GM23338 (cell line): ENCODE measurements around the gene B3GALT5. TPM values are rescaled to one million over a fixed set of nuclear protein-coding genes. Genes with fewer than 3 reads are reported as not detected.

Experiments used
- ATAC-seq: fragments of 200-7000 bp; cut with Tn5 transposase; 3 replicates; pipeline ENCODE4 v1.9.1; 2020
- DNase-seq: peaks from one replicate; pipeline ENCODE4 v3.0.0-alpha.2; 2015; ENCODE audit warnings: low spot score
- H2AFZ ChIP-seq: fragments of 200-600 bp; sonication (generic); 2 replicates; pipeline ENCODE4 v1.8.0; 2016; ENCODE audit warnings: antibody characterized with exemption, mild to moderate bottlenecking, moderate library complexity
- H3F3A ChIP-seq: fragments of 200-600 bp; sonication (generic); replicated peaks from 2 replicates; pipeline ENCODE4 v1.8.0; 2017; ENCODE audit warnings: antibody characterized with exemption, mixed run types, low read depth
- H3K27ac ChIP-seq: fragments of 200-600 bp; sonication (generic); 2 replicates; pipeline ENCODE4 v1.6.1; 2016; ENCODE audit warnings: low read depth
- H3K27me3 ChIP-seq: fragments of 200-600 bp; sonication (generic); 2 replicates; pipeline ENCODE4 v1.8.0; 2016; ENCODE audit warnings: mild to moderate bottlenecking, mixed run types, moderate library complexity; ENCODE audit not compliant: insufficient read depth
- H3K36me3 ChIP-seq: fragments of 200-600 bp; sonication (generic); 2 replicates; pipeline ENCODE4 v1.8.0; 2016; ENCODE audit warnings: mild to moderate bottlenecking; ENCODE audit not compliant: insufficient read depth
- H3K4me1 ChIP-seq: fragments of 200-600 bp; sonication (generic); 2 replicates; pipeline ENCODE4 v1.8.0; 2016; ENCODE audit warnings: mild to moderate bottlenecking, moderate library complexity; ENCODE audit not compliant: insufficient read depth
- H3K4me2 ChIP-seq: fragments of 200-600 bp; sonication (generic); 2 replicates; pipeline ENCODE4 v1.7.1; 2017; ENCODE audit warnings: mixed run types
- H3K4me3 ChIP-seq: fragments of 200-600 bp; sonication (generic); 2 replicates; pipeline ENCODE4 v1.6.1; 2016; ENCODE audit warnings: mixed run types
- H3K79me2 ChIP-seq: fragments of 200-600 bp; sonication (generic); replicated peaks from 2 replicates; pipeline ENCODE4 v1.8.0; 2017; ENCODE audit warnings: mild to moderate bottlenecking; ENCODE audit not compliant: insufficient read depth
- H3K9me2 ChIP-seq: fragments of 200-600 bp; sonication (generic); 2 replicates; pipeline ENCODE4 v1.8.0; 2017; ENCODE audit not compliant: insufficient read depth
- H4K20me1 ChIP-seq: fragments of 200-600 bp; sonication (generic); replicated peaks from 2 replicates; pipeline ENCODE4 v1.8.0; 2017; ENCODE audit warnings: mild to moderate bottlenecking; ENCODE audit not compliant: insufficient read depth
- H3K27ac Mint-ChIP-seq: 2 replicates; pipeline ENCODE4 v1.8.0; 2020; ENCODE audit warnings: inconsistent platforms, mild to moderate bottlenecking, moderate library complexity, mixed read lengths
- H3K27me3 Mint-ChIP-seq: 3 replicates; pipeline ENCODE4 v1.8.0; 2022; ENCODE audit warnings: low read depth, mild to moderate bottlenecking, moderate library complexity, mixed read lengths, inconsistent platforms; ENCODE audit not compliant: insufficient read depth, poor library complexity
- H3K36me3 Mint-ChIP-seq: 3 replicates; pipeline ENCODE4 v1.8.0; 2021; ENCODE audit warnings: low read depth, mild to moderate bottlenecking, inconsistent platforms, moderate library complexity, mixed read lengths
- H3K4me1 Mint-ChIP-seq: 3 replicates; pipeline ENCODE4 v1.8.0; 2020; ENCODE audit warnings: mild to moderate bottlenecking, inconsistent platforms, mixed read lengths
- H3K4me3 Mint-ChIP-seq: 3 replicates; pipeline ENCODE4 v1.8.0; 2021; ENCODE audit warnings: moderate library complexity, mild to moderate bottlenecking, inconsistent platforms, mixed read lengths
- H3K9me3 Mint-ChIP-seq: 3 replicates; pipeline ENCODE4 v1.8.0; 2020; ENCODE audit warnings: moderate library complexity, mild to moderate bottlenecking, inconsistent platforms, mixed read lengths
- CREB1 ChIP-seq: fragments of 250-450 bp; sonication (Bioruptor Pico); IDR thresholded peaks from 2 replicates; pipeline ENCODE4 v1.5.0; 2020; ENCODE audit warnings: low read depth, mild to moderate bottlenecking, moderate library complexity
- CTCF ChIP-seq, 2 experiments: fragments of 200-600 bp in 1 of 2; sonication (generic) in 1 of 2; conservative IDR thresholded peaks; 2 replicates each; pipeline versions ENCODE4 v1.5.1 to v1.6.1; 2016 to 2017; ENCODE audit warnings: antibody characterized with exemption in 2 of 2, low read depth in 2 of 2, mild to moderate bottlenecking in 2 of 2, moderate library complexity in 1 of 2
- ETS1 ChIP-seq: IDR thresholded peaks from 2 replicates; pipeline ENCODE4 v1.6.1; 2016; ENCODE audit warnings: antibody characterized with exemption
- EZH2 ChIP-seq: fragments of 200-600 bp; sonication (generic); IDR thresholded peaks from one replicate; pipeline ENCODE4 v1.8.0; 2017; ENCODE audit warnings: antibody characterized with exemption, mild to moderate bottlenecking, low read depth; ENCODE audit not compliant: unreplicated experiment
- EZH2phosphoT487 ChIP-seq: fragments of 200-600 bp; sonication (generic); IDR thresholded peaks from one replicate; pipeline ENCODE4 v1.8.1; 2018; ENCODE audit warnings: antibody characterized with exemption; ENCODE audit not compliant: unreplicated experiment
- JUNB ChIP-seq: IDR thresholded peaks from one replicate; pipeline ENCODE4 v1.6.1; 2016; ENCODE audit warnings: antibody characterized with exemption; ENCODE audit not compliant: unreplicated experiment
- NANOG ChIP-seq: IDR thresholded peaks from 2 replicates; pipeline ENCODE4 v1.6.1; 2016; ENCODE audit warnings: antibody characterized with exemption, borderline replicate concordance
- STAT1 ChIP-seq: IDR thresholded peaks from one replicate; pipeline ENCODE4 v1.6.1; 2016; ENCODE audit warnings: antibody characterized with exemption; ENCODE audit not compliant: unreplicated experiment
- ZNF114 ChIP-seq: fragments of 250-450 bp; sonication (Bioruptor Pico); IDR thresholded peaks from 2 replicates; pipeline ENCODE4 v1.5.0; 2020; ENCODE audit warnings: mild to moderate bottlenecking, moderate library complexity
- ZNF331 ChIP-seq: fragments of 250-450 bp; sonication (Bioruptor Pico); IDR thresholded peaks from 2 replicates; pipeline ENCODE4 v1.5.0; 2020; ENCODE audit warnings: low read depth, mild to moderate bottlenecking, moderate library complexity
- polyA plus RNA-seq: library from polyadenylated mRNA; unstranded; fragments of >200 nt; fragmentation: Nextera tagmentation; extraction: Ambion mirVana; gene quantifications from 2 replicates; pipeline ENCODE4 v1.2.1, GENCODE V29; 2016
- total RNA-seq: library from RNA; depleted of rRNA; stranded (reverse); fragments of >200 nt; shearing (Covaris generic); gene quantifications from 2 replicates; pipeline ENCODE4 v1.2.3, GENCODE V29; 2014

B3GALT5 gene
- total and polyA plus RNA-seq, 2 experiments from 2014 or later, result 6.2 to 37.5 TPM

GRCh38 chr21:39696618-39697017, 83.9 kb downstream of the B3GALT5 start (continued):
- TF ChIP-seq ETS1 (no peak), CTCF (conservative IDR thresholded peaks at IDR 0.05; ENCODE audit: low read depth in 2 of 2) (no peak), STAT1 (no peak), JUNB (no peak), CREB1 (CRISPR knock-in tag) (no peak)

- H3K9me2 ChIP-seq, result peaks cover 5% of the 10 kb centered on the region; the same call in 1 of the 2 replicates
- H4K20me1 ChIP-seq, result no peaks in the 10 kb centered on the region
- no peaks in the 10 kb centered on the region for H3K27me3 ChIP-seq
- H3K36me3 ChIP-seq, result peaks cover 11% of the 10 kb centered on the region; the same call in 1 of the 2 replicates
- H2AFZ ChIP-seq, result no peak overlapping the region
- H3K4me1 ChIP-seq, result peaks cover 12% of the 10 kb centered on the region
- no peak overlapping the region for H3K27ac Mint-ChIP-seq
- TF ChIP-seq EZH2phosphoT487 (no peak), CREB1 (CRISPR knock-in tag) (no peak), STAT1 (no peak), EZH2 (no peak), CTCF (conservative IDR thresholded peaks at IDR 0.05; ENCODE audit: low read depth in 2 of 2) (no peak), NANOG (no peak)
- no peak overlapping the region for H3K4me3 ChIP-seq
- H3K4me1 Mint-ChIP-seq, result peaks cover 14% of the 10 kb centered on the region
- H3F3A ChIP-seq, result no peaks in the 10 kb centered on the region
- H3K27me3 Mint-ChIP-seq, result peaks cover 5% of the 10 kb centered on the region
- peaks cover 28% of the 10 kb centered on the region for H3K36me3 Mint-ChIP-seq
- no peaks in the 10 kb centered on the region for H3K79me2 ChIP-seq
- peaks cover 22% of the 10 kb centered on the region for H3K9me3 Mint-ChIP-seq
- H3K4me2 ChIP-seq, result no peak overlapping the region
- DNase-seq (no peak), ATAC-seq (no peak)
- no peak overlapping the region for H3K27ac ChIP-seq
- no peak overlapping the region for H3K4me3 Mint-ChIP-seq
Measured at GRCh38 chr21:39700318-39700717, 87.6 kb downstream of the B3GALT5 start.

GRCh38 chr21:39703578-39703977, 90.8 kb downstream of the B3GALT5 start:
- Histone ChIP-seq H3K27me3 (no peaks in the 10 kb centered on the region), H4K20me1 (no peaks in the 10 kb centered on the region), H3K36me3 (peaks cover 11% of the 10 kb centered on the region; the same call in 1 of the 2 replicates), H3K4me3 (no peak overlapping the region), H2AFZ (no peak overlapping the region), H3K4me1 (peaks cover 34% of the 10 kb centered on the region), H3K79me2 (no peaks in the 10 kb centered on the region), H3K9me2 (peaks cover 12% of the 10 kb centered on the region), H3K4me2 (no peak overlapping the region), H3K27ac (no peak overlapping the region), H3F3A (peaks cover 12% of the 10 kb centered on the region)
- Mint-ChIP-seq H3K27me3 (peaks cover 3% of the 10 kb centered on the region), H3K4me1 (peaks cover 37% of the 10 kb centered on the region), H3K4me3 (no peak overlapping the region), H3K27ac (no peak overlapping the region), H3K36me3 (peaks cover 45% of the 10 kb centered on the region), H3K9me3 (peaks cover 31% of the 10 kb centered on the region)
- DNase-seq (no peak), ATAC-seq (no peak)
- TF ChIP-seq CREB1 (CRISPR knock-in tag) (no peak), ZNF331 (CRISPR knock-in tag) (no peak), ZNF114 (CRISPR knock-in tag) (no peak), ETS1 (no peak), JUNB (no peak), NANOG (no peak)
